COLO829 (cell line): ENCODE results near the gene MROH7.

ENCODE experiments used
- DNase-seq: peaks from one replicate; pipeline ENCODE4 v3.0.0; 2012; ENCODE audit warnings: low spot score

MROH7 gene

DNA sequence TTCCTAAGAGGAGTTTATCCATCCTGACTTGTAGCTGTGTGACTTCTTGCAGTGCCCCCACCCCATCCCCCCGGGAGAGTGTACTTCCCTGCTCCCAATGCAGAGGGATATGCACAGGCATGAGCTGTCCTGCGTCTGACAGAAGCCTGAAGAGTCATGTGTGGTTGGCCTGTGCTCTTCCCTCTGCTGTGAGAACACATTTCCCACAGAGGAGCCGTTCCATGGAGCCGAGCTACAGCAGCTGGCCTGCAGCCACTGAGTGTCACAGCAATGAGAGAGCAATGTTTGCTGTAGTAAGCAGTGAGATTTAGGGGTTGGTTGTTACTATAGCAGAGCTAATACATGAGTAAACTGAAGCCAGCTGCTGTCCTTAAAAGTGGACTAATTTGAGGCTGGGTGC, 100.7 kb downstream of the MROH7 start:
- DNase-seq = no peak

DNA sequence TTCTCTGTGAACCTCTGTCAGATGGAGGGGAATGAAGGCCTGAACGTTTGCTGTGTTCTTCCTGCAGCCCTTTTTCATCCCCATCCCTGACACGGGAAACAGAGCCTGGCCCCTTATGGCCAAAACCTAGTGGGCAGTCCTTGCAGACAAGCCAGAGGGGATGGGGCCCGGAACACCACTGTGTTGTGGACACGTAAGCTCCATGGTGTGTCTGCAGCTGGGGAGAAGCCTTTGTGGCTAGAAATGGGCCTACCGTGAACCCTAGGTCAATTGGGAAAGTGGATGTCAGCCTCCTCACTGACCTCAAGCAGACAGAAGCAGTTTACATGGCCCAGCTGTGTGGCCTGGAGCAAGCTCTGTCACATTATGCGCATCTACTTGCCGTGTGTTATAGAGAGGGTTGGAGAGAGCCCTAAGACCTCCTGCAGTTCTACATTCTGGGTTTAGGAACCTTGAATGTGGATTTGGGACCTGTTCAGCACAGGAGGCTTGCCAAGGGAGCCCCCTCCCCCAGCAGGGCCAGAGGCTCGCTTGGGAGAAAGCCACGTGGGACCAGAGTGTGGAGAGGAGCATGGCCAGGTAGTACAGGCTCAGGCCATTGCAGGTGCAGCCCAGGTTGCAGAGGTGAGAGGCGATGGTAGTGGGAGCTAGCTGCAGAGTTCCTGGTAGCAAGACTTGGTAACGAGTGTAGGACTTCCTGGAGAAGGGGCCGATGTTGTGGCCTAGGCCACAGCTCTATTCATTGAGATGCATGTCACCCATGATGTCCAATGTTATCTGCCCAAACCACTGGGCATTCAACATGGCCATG, 102.0 kb downstream of the MROH7 start:
- no peak for DNase-seq

DNA sequence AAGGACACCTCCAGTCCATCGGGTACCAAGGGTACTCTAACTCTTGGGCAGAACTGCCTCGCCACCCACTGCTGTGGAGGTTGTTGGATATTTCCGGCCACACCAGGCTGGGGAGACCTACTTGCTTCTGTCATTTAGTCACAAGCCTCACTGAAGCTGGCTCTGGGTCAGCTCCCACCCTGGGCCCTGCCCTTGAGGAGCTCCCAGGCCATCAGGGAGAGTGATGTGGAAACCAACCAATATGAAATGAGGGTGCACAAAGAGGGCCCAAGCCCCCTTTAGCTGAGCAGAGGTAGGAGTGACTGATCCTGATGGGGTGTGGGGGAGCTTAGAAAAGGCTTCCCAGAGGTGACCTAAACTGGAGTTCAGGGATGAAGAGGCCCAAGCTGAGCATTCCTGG, 103.1 kb downstream of the MROH7 start:
- DNase-seq = no peak

DNA sequence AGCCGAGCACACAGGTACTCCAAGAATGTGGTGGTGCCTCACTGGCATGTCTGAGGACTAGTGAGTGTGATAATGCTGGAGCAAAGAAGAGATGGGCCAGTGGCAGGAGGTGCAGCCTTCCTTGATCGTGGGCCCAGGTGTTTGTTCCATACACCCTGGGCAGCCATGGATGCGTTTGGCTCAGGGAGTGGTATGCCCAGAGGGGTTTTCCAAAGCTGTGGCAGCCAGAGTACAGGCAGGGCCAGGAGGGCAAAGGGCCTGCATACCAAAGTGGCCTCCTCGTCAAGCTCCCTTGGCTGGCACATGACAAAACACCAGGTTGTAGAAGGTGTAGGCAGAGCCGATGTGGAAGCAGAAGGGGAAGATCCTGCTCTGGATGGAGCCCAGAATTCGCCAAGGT, 103.7 kb downstream of the MROH7 start:
- DNase-seq = no peak

DNA sequence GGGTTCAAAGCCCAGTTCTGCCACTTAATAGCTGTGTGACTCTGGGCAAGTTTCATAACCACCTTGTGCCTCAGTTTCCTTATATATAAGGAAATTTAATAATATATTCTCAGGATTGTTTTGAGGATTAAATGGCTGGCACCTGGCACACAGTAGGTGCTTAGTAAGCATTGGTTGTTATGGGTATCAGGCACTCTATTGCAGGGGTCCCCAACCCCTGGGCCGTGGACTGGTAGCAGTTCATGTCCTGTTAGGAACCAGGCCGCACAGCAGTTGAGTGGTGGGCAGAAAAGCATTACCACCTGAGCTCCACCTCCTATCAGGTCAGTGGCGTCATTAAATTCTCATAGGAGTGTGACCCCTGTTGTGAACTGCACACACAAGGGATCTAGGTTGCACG, 104.3 kb downstream of the MROH7 start:
- DNase-seq = no peak

DNA sequence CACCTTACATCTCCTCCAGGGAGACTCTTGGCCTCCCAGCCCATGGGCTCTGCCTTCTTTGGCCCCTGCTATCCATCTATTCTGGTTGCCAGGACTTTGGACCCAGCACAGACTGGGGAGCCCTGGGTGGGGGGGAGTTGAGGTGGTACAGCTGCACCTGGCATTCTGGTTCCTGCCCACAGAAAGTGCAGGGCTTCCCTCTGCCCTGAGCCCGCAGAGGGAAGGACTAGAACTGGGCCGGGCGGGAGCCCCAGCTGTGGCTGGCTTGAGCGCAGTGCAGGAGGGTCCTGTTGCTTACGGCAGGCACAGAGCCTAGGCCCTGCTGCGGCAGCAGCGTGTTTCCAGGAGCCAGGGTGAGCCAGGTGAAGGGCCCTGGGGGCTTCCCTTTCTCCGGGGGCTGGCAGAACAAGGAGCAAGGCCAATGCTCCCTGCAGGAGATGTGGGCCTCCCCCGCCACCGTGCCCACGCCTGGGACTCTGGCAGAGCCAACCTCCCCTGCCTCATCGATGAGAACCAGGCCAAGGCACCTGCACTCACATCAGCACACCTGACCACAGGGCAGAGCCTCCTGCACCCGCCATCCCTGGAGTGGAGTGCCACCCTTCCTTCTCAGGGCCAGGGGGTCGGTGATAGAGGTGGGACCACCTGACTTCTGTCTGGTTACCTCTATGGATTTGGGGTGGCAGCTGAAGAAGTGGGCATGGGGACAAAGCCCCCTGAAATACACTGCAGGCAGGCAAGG, 106.7 kb downstream of the MROH7 start:
- DNase-seq = no peak

DNA sequence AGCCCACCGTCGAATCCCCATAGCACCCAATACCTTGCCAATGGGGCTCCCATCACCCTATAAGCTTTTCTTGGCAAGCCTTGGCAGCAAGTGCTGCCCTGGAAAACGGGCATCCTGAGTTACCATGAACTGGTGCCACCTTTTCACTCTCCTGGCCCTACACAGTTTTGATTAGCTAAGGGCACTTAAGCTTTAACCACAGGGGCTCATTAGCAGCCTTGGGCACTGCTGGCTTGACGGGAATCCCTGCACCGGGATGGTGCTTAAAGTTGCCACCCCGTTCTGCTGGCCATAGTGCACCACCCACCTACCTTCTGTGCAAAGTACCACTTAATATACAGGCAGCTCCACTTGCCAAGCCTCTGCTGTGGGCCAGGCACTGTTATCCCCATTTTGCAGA, 109.0 kb downstream of the MROH7 start:
- DNase-seq = no peak

DNA sequence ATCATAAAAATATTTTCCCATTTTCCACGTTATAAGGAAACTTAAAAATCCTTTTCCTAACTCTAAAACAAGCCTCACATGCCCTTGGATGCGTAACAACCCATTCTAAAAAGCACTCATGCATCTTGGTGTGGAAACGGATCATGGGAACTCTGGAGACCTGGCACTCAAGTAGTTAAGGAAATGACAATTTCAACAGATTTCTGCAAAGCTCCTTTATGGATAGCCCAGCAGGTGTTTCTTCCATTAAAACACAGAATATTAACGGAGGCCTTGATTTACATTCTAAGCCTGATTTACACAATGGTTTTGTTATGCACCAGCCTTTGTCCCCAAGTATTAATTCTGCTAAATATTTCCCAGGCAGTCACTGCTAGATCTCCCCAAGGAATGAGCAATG, 109.8 kb downstream of the MROH7 start:
- no peak for DNase-seq

DNA sequence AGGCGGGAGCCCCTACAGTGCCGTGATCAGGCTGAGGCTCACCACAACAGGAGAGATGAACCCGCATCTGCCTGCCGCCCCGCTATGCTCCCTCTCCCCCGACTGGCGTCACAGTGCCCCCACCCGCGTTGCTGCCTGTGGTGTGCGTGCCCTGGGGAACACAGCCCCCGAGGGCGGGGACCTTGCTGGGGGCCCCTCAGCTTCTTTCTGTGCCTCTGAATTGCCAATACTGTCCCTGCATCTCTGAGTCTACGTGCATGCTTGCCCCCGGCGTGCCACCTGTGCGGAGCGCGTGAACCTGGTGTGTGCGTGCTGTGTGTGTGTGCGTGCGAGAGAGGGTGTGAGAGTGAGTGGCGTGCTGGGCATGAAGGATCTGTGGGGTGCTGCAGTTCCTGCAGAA, 112.5 kb downstream of the MROH7 start:
- DNase-seq = no peak

DNA sequence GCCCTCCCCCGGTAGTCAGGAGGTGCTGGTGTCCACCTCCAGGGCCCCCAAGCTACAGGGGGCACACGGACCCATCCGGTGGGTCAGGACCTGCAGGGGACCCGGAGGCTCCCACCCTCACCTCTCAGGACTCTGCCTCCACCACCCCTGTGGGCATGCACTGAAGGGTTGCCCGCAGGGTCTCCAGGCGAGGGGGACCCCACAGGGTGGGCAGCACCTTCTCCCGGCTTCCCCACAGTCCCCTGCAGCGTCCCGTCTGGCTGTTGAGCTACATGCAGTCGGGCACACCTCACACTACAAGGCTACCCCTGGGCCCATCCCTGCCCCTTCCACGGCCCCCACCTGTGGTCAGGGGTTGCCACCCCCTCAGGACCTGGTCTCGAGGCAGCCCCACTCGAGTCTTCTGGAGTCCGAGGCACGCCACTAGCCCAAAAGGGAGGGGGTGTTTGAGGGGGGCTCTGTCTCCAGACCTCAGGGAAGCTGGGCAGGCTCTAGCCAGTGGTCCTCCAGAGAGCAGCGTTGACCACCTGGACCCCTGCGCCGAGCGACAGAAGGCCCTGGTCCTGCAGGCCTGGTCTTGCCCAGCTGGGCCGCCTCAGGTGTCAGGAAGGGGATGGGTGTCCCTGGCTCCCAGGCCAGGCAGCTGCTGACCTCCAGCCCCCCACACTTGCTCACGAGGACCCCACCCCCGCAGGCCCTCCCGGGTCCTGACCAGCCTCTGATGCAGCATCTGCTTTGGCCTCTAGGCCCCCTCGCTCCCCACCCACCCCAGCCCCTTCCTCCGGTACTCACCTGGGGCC, 113.1 kb downstream of the MROH7 start:
- DNase-seq = no peak

DNA sequence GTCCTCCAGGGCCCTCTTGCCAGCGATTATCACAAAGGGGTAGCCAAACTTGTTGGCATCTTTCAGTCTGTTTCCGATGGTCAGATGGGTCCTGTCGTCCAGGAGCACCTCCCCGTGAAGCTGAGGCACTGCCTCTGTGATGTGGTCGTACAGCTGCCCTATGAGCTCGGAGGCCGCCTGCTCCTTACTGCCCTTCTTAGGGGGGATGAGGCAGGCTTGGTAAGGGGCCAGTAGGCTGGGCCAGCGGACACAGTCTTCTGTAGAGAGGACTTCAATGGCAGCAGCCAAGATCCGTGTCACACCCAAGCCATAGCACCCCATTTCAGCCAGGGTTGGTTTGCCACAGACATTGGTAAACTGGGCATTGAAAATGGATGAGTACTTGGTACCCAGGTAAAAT, 116.2 kb downstream of the MROH7 start:
- DNase-seq = no peak

DNA sequence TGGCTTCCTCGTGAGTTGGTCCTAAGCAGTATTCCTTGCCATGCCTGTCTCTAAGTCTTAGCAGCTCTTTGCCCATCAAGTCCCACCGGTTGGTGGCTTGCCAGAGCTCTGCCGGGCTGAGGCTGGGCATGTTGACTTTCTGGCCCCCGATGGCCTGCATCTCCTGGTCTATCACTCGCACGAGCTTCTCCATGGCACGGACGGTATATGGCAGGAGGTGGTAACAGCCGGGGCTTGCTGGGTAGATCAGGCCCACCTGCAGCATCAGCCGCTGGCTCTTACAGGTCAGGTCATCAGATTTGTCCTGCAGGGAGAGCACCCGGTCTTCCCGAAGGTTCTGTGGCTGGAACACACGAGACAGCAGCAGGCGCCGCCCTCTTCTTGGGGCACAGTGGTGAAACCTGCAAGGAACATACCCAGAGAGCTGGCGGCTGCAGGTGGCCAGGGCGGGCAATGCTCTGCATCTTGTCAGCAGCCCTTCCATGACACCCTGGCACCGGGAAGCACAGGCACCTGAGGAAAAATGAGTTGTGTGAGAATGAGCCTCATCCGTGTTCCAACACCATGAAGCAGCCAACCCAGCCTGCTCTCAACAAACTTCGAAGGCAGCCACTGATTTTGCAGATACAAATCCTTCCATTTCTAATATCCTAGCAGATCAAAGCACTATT, 117.2 kb downstream of the MROH7 start:
- DNase-seq = no peak
